Embryonic facial prominence (tissue), 1 donor: ENCODE data around the gene CDH13.
A peak's percentile ranks its signal among the peaks of the same experiment; 100 is the strongest.

Experiments
- DNase-seq: peaks from one replicate; pipeline ENCODE4 v3.0.0-alpha.2; 2016; ENCODE audit errors: extremely low spot score

The CDH13 gene

DNA sequence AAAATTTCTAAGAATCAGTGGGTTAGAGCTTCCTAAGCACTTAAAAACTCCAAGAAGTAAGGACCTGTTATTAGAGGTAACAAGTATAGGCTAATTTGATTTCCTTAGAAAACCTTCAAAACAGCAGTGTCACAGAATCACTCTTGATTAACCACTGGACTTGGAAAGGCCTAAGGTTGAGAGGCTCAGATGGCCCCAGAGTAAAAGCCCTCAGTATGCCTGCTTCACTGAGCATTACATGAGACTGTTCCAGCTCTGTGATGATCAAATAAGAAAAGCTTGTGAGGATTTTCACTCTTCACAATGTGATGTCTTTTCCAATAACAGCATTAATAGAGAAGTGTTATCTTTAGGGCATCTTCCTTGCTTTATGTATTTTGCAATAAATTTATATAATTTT is 671.8 kb downstream of the CDH13 start:
- DNase-seq: no peak

DNA sequence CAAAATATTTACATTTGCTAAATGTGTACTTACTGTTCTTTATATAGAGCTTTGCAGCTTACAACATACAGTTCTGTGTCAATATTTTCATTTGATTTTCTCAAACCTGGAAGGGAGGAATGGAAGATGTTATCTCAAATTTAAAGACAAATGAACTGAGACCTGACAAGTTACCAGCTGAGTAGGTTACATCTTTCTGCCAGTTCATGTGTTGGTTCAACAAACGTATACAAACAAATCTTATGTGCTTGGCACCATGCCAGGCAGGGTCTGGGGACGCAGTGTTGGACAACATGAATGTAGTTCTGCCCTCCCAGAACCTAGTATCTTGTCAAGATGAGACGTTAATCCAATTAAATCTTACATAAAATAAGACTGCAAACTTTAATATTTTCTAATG is 673.6 kb downstream of the CDH13 start:
- DNase-seq: no peak

GRCh38 chr16:83301971-83302370 is 675.2 kb downstream of the CDH13 start:
- peak; percentile 12 for DNase-seq

GRCh38 chr16:83302853-83303252 is 676.1 kb downstream of the CDH13 start:
- DNase-seq: no peak

DNA sequence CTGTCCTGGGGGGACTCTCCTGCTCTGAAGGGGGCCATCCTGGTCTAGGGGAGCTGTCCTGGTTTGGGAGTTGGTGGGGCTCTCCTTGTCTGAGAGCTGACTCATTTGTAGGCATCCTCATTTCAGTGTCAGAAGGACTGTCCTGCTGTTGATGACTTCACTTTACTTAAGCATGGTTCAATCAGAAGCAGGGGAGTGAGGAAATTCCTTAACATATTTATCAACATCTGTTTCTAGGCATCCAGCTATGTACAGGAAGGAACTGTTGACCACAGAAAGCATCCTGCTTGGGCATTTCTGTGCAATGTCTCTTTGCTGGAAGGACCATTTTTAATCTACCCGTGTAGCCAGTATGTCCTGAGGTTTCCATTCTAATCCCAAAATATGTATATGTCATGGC is 678.3 kb downstream of the CDH13 start:
- no peak for DNase-seq

DNA sequence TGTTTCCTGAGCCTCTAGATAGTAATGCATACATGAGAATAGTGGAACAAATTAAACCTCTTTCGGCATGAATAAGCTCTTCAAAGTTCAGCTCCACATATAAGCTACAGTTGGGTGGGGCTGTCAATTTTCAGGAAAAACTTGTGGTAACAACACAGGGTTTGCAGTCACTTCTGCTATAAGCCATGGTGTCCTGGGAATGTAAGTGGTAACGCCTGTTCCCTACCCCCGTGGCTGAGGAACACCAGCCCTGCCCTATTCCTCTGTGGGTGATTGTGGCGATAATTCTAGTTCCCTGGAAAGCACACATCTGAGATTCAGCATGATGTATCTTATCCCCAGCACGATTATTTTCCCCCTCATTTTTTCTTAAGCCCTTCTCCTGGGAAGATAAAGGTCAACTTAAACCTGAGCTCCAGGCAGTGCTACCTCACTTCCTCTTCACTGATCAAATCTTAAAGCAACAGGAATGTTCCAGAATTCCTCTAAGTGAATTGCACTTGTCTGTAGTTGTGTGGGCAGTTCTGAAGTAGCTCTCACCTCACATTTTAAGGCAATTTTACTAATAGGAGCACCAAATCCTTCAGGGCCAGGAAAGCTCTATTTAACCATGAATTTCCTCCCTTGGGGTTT is 680.3 kb downstream of the CDH13 start:
- DNase-seq: no peak

DNA sequence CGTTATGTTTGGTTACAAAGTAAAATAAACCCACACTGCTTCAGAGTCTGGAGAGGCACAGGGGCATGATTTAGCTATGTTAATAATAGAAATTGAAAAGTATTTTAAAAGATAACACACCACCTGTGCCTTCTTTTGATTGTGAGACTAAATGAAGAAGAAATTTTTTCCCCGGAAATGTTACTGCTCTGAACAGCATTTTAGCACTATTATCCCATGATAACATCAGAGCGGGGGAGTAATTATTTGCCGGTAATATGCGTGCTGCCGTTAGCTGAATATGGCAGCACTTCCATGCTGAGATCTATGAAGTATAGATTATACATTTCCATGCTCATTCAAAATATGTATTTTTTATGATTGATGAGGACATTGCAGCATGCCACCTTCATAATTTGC is 680.8 kb downstream of the CDH13 start:
- DNase-seq: no peak

DNA sequence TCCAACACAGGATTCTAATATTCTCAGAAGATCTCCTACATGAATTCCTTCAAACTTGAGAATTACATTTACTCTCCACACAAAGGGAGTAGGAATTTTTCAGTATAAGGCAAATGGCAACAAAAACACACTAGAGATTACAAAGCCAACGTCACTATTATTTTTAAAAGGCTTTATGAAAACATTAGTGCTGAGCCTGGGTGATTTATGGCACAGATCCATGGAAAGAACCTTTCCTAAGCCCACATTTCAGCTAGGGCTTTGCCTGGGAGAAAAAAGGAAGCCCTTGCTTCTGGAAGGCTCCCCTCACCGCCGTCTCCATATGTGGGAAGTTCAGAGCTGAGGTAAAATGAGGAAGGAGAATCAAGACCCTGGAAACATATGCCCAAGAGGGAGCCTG is 681.6 kb downstream of the CDH13 start:
- no peak for DNase-seq

- DNase-seq: no peak
Observed at GRCh38 chr16:83310816-83311215, 684.0 kb downstream of the CDH13 start.

GRCh38 chr16:83312015-83312717 is 685.4 kb downstream of the CDH13 start:
- no peak for DNase-seq

GRCh38 chr16:83312718-83313245 is 686.0 kb downstream of the CDH13 start:
- DNase-seq: no peak

- no peak for DNase-seq
Observed at GRCh38 chr16:83315271-83315670, 688.5 kb downstream of the CDH13 start.

DNA sequence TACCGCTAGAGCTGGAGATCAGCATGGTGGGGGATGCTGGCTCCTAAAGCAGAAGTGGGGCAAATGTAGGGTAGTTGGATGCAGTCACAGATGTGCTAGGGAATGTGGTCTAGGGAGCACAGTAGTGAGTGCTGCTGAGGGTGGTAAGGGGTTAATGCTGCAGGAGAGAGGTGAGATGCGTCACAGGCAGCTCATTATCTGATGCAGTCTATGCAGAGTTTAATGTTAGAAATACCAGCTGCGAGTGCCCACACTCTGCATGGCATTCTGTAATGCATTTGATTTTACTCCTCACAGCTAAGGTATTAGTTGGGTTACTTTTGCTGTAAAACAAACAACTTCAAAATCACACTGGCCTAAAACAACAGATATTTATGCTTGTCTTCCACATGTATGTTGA is 689.7 kb downstream of the CDH13 start:
- no peak for DNase-seq

GRCh38 chr16:83318390-83318789 is 691.6 kb downstream of the CDH13 start:
- DNase-seq: no peak

DNA sequence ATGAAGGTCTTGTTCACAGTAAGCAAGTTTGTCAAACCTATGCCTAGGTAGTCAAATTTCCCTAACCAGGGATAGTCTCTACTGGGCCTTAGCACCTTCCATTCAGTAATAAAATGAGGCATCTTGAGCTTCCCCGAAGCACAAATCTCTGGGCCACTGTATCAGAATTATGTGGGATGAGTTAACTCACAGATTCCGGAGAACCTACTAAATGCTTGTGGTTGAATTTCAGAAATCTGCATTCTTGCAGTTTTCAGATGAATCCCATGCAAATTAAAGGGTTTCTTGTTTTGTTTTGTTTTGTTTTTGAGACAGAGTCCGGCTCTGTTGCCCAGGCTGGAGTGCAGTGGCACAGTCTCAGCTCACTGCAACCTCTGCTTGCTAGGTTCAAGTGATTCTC is 702.2 kb downstream of the CDH13 start:
- no peak for DNase-seq

- DNase-seq: no peak
Observed at GRCh38 chr16:83329441-83329840, 702.7 kb downstream of the CDH13 start.

GRCh38 chr16:83330251-83330650 is 703.5 kb downstream of the CDH13 start:
- no peak for DNase-seq

DNA sequence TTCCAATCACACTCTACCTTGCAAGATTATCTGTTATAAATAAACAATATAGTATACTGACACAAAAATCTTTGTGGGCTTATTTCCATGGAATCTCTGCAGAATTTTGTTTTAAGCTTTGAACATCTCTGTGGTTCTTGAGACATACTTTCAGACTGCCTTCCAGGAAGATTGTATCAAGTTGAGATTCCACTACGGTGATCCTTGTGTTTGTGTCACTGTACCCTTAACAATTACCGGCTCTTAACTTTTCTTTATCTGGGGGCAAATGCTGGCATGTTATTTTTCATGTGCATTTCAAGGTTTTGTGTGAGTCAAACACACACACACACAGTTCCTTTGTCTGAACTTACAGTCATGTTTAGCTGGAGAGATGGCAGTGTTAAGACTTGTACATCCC is 708.3 kb downstream of the CDH13 start:
- no peak for DNase-seq

- no peak for DNase-seq
Observed at GRCh38 chr16:83336603-83337002, 709.8 kb downstream of the CDH13 start.

GRCh38 chr16:83338138-83338537 is 711.4 kb downstream of the CDH13 start:
- DNase-seq: no peak

DNA sequence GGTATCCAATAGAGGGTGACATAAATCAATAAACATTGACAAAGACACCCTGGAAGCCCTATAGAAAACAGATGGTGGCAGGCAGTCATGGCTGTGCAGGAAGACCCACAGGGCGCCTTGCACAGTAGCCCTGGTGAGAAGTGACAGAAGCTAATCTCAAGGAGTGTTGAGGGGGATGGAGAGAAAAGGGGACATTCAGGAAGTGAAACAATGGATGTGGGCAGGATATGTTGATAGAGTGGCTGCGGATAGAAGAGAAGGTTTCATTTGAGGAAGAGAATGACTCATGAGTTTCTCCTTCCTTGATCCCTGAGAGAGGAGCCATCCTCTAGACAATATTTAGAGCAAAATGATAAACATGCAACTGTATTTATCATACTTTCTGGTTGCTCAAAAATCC is 712.2 kb downstream of the CDH13 start:
- DNase-seq: no peak

DNA sequence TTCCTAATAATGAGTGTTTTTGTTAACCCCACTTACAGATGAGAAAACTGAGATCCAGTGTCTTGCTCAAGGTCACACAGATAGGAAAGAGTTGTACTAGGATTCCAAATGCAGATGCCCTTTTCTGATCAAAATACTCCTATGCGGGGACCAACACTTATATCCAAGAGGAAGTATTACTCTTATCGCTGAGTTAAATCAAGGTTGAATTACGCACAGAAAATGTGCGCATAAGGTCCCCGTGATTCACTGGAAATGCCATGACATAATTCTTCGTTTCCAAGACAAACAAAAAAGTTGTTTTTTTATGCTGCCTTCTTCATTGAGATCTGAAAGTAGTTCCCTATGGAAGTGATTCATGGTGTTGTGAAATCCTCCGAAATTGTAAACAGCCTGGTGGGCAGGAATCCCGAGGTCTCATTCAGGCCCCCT is 717.2 kb downstream of the CDH13 start:
- no peak for DNase-seq

GRCh38 chr16:83345846-83346640 is 719.3 kb downstream of the CDH13 start:
- no peak for DNase-seq
